HFF-Myc (cell line): ENCODE data around the gene OGFRL1.
A peak's percentile ranks its signal among the peaks of the same experiment; 100 is the strongest.

Experiments used
- DNase-seq: peaks from one replicate; pipeline ENCODE4 v3.0.0-alpha.2; 2011; ENCODE audit warnings: low read depth; ENCODE audit errors: extremely low read depth
- H3K4me3 ChIP-seq: replicated peaks from 2 replicates; pipeline ENCODE4 v1.5.1; 2011; ENCODE audit warnings: low read depth, mild to moderate bottlenecking, control low read depth, low read length
- CTCF ChIP-seq: IDR thresholded peaks from 2 replicates; pipeline ENCODE4 v1.5.1; 2012; ENCODE audit warnings: mild to moderate bottlenecking, low read depth, low read length, control low read depth; ENCODE audit errors: missing control alignments

The OGFRL1 gene

DNA sequence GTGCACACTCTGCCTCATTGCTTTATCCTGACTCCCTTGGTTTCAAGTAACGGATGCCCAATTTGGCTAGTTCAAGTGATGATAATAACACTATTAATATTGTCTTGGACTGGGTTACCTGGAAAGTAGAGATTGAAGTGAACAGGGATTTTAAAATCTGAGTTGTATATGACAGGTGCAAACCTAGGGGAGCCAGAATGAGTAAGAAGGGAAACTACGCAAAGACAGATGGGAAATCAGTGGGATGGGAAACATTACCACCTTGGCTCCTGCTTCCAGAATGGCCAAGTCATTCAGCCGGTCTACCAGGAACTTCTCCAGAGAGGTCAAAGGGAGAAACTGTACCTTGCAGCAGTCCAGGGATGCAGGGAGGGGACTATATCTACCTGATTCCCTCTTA, 41.9 kb downstream of the OGFRL1 start:
- no peak overlapping the region for H3K4me3 ChIP-seq
- TF ChIP-seq CTCF, result no peak
- DNase-seq, result no peak

DNA sequence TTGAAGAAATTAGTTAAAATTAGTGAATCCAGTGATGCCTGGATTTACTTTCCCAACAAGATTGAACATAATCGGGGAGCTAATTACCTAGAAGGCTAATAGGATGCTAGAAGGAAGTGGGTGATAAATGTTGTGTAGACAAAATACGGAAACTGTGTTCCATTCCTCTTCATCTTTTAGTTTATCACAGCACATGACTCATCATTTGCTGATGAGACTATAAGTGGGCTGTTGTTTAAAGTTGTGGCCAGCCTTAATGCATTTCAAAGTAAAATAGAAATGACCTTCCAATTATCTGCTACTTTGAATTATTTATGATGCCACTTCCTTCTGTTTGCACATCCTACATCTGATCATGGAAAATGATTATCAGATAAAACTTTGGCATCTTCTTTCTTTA, 43.4 kb downstream of the OGFRL1 start:
- no peak for DNase-seq
- TF ChIP-seq CTCF, result no peak
- no peak overlapping the region for H3K4me3 ChIP-seq

DNA sequence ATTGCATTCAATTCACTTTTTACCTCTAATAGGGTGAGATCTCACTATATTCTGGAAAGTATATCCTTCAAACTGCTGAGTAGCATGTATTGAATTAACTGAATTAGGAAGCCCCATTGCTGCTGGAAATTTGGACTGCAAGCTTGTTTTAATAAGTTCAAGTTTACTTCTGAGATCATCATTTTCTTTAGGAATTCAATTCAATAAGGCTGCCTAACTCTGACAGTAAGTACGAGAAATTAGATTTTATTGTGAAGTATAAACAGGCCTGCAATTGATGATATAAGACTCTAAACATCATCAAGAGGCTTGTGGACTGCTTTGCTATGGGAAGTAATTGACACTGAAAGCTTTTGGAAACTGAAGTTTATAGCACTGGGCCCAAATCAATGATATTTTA, 44.4 kb downstream of the OGFRL1 start:
- no peak for TF ChIP-seq CTCF
- DNase-seq, result no peak
- H3K4me3 ChIP-seq, result no peak overlapping the region

DNA sequence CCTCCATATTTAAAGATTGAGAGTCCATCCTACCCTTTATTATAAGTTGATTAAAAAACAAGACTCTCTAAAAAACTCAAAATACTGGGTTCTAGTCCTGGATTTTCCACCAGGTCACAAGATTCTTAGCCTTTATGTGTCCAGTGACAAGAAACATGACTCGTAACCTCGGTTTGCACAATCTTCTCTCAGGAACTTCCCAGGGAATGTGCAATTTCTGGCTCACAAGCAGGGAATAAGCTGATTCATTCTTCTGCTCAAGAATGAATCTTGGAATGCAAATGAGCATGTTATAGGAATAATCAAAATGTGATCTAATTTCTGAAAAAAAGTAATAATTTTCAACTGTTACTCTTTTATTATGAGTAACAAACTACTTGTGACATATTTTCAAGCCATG, 45.1 kb downstream of the OGFRL1 start:
- TF ChIP-seq CTCF, result no peak
- peak; percentile 39 for DNase-seq
- no peak overlapping the region for H3K4me3 ChIP-seq

DNA sequence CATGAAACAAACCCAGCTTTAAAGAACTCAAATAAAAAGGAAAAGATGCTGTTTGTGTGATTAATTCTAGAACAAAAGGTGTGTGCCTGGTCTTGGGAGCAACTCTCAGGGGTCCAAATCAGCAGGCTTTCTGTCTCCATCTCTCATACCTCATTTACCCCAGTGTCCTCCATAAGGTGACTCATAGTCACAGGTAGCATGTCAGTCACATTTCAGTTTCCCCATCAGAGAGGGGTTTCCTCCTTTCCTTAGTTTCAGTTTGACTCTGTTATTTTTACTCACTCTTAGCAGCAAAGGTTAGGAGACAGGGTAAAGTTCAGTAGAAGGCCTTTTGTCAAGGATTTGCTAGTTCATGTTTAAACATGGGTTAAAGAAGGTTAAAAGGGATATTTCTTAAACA, 46.2 kb downstream of the OGFRL1 start:
- H3K4me3 ChIP-seq, result no peak overlapping the region
- TF ChIP-seq CTCF, result no peak
- no peak for DNase-seq

- no peak for DNase-seq
- no peak overlapping the region for H3K4me3 ChIP-seq
- no peak for TF ChIP-seq CTCF
Observed at GRCh38 chr6:71335544-71335943, 46.9 kb downstream of the OGFRL1 start.

DNA sequence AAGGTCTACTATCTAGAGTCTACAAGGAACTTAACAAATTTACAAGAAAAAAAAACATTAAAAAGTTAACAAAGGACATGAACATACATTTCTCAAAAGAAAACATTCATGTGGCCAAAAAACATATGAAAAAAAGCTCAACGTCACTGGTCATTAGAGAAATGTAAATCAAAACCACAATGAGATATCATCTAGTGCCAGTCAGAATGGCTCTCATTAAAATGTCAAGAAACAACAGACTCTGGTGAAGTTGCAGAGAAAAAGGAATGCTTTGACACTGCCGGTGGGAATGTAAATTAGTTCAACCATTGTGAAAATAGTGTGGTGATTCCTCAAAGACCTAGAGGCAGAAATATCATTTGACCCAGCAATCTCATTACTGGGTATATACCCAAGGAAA, 48.3 kb downstream of the OGFRL1 start:
- DNase-seq, result no peak
- H3K4me3 ChIP-seq, result no peak overlapping the region
- TF ChIP-seq CTCF, result no peak
